ENCODE measurements around the gene CEPT1. TPM values are rescaled to one million over a fixed set of nuclear protein-coding genes. Genes with fewer than 3 reads are reported as not detected.

Gene CEPT1
- total and polyA plus RNA-seq, 10 of the 15 experiments (the other 5 are each of a cell fraction or from before 2014, with no cell fraction given) = 29.4 to 77.9 (median 54.8) TPM

DNA sequence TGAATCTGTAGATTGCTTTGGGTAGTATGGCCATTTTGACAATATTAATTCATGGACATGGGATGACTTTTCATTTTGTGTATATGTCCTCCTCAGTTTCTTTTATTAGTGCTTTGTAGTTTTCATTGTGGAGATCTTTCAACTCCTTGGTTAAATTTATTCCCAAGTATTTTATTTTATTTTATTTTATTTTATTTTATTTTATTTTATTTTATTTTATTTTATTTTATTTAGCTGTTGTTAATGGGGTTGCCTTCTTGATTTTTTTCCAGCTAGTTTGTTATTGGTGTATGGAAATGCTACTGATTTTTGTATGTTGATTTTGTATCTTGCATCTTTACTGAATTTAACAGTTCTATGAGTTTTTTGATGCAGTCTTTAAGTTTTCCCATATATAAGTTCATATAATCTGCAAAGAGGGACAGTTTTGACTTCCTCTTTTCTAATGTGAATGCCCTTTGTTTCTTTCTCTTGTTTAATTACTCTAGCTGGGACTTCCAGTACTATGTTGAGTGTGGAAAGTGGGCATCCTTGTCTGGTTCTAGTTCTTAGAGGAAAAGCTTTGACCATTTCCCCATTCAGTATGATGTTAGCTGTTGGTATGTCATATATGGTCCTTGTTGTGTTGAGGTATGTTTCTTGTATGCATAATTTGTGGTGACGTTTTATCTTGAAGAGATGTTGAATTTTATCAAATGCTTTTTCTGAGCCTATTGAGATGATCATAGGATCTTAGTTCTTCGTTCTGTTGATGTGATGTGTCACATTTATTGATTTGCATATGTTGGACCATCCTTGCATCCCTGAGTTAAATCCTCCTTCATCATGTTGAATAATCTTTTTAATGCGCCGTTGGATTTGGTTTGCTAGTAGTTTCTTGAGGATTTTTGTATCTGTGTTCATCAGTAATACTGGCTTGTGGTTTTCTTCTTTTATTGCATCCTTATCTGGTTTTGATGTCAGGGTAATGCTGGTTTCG lies 14.3 kb downstream of the CEPT1 start:
- H3K27ac ChIP-seq (ENCODE audit: control insufficient read depth, insufficient read depth) = no peak overlapping the region
- no peaks in the 10 kb centered on the region for H3K27me3 ChIP-seq (replicated peaks in 1 of 2; ENCODE audit: control insufficient read depth in 2 of 2, insufficient read depth in 2 of 2, low read length in 1 of 2)
- RAD21 ChIA-PET (ENCODE audit: unreplicated experiment) = interaction anchor here (1.0 kb wide), 1 partner anchor 17 kb away, joined by 3 read pairs; no protein-coding TSS in a partner anchor
- no peak overlapping the region for H3K9ac ChIP-seq (ENCODE audit: control insufficient read depth, insufficient read depth, low read length)
- H3K4me3 ChIP-seq = peak overlapping the region; percentile 4; the same call in 1 of the 2 replicates
- in situ Hi-C loops (cut with MboI) (no loop called here), intact Hi-C loops (cut with micrococcal nuclease; ENCODE audit: unreplicated experiment) (no loop called here)
- H3K9me3 ChIP-seq (replicated peaks; ENCODE audit: control insufficient read depth, insufficient read depth, low read length) = peaks cover 4% of the 10 kb centered on the region; the same call in 2 of the 3 replicates
- no peak overlapping the region for H2AFZ ChIP-seq (ENCODE audit: control insufficient read depth, low read depth, low read length)
- CTCF ChIA-PET = interaction anchor here (0.6 kb wide), 1 partner anchor 33 kb away, joined by 3 read pairs; no protein-coding TSS in a partner anchor
- SMC1A ChIA-PET (ENCODE audit: uncharacterized antibody, unreplicated experiment) = interaction anchor here (0.9 to 9.2 kb wide), 10 partner anchors 10 to 123 kb away, joined by 3 to 101 read pairs (median 5); partner anchors contain the start of genes CEPT1 and DRAM2
- POLR2A ChIA-PET = interaction anchor here (0.7 to 8.1 kb wide), 5 partner anchors 12 to 41 kb away, joined by 3 to 62 read pairs (median 3); partner anchors contain the start of genes CEPT1 and DRAM2
- H3K4me2 ChIP-seq (ENCODE audit: control insufficient read depth, insufficient read depth) = 0 out of 2 replicates have a peak overlapping the region, but pooled peaks have one; percentile 23
- FAIRE-seq = no peak
- 89% methylated on average over 5 of the region's 5 CpGs for WGBS (ENCODE audit: insufficient coverage, insufficient replicate concordance, low lambda C conversion rate, missing lambda C conversion rate)
- peaks cover 2 to 36% of the 10 kb centered on the region in 2 experiments; a peak in 3 of 4 replicates for H3K36me3 ChIP-seq (ENCODE audit: control insufficient read depth in 2 of 2, insufficient read depth in 2 of 2, low read length in 1 of 2)
- H3K4me1 ChIP-seq (ENCODE audit: control insufficient read depth, insufficient read depth, low read length) = no peaks in the 10 kb centered on the region; the same call in none of the 2 replicates
- DNase-seq (ENCODE audit: low read depth, low spot score) = no peak
- TF ChIP-seq IKZF2 (IDR thresholded peaks at IDR 0.05) = peak; percentile 31 to 38; a peak in 2 of 4 replicates
- no peak for TF ChIP-seq SRF (IDR thresholded peaks at IDR 0.05; ENCODE audit: low read depth in 2 of 2, low read length in 2 of 2)
- TF ChIP-seq SPI1 (IDR thresholded peaks at IDR 0.05; ENCODE audit: borderline replicate concordance, insufficient read depth, low read depth, low read length) = peak; percentile 80
- TF ChIP-seq DPF2 (IDR thresholded peaks at IDR 0.05) = peak; percentile 20; the same call in 1 of the 2 replicates
- H3K79me2 ChIP-seq (ENCODE audit: control insufficient read depth, insufficient read depth, low read length) = peaks cover 91% of the 10 kb centered on the region
- peak; percentile 24 for ATAC-seq
- no TSS peak for BruUV-seq (replicated peaks)
- no peaks in the 10 kb centered on the region for H4K20me1 ChIP-seq (ENCODE audit: control insufficient read depth, insufficient read depth)

All from GM12878 (cell line).